Gastroesophageal sphincter (tissue), 4 donors: ENCODE measurements around the gene NCLN. TPM values are rescaled to one million over a fixed set of nuclear protein-coding genes. Genes with fewer than 3 reads are reported as not detected.

ENCODE experiments used
- ATAC-seq: fragments of 150-250 bp; one replicate; pipeline ENCODE4 v1.9.1; 2016; ENCODE audit warnings: mild to moderate bottlenecking, moderate library complexity
- H3K27ac ChIP-seq, 4 donors: fragments of 200-600 bp; sonication (generic) in 3 of 4; 1 replicate in 3 of 4; 2 replicates in 1 of 4; pipeline ENCODE4 v1.5.1; 2016 to 2019
- H3K27me3 ChIP-seq: fragments of 200-600 bp; sonication (generic); one replicate; pipeline ENCODE4 v1.5.1; 2019
- H3K36me3 ChIP-seq, 2 donors: fragments of 200-600 bp; sonication (generic); one replicate each; pipeline ENCODE4 v1.5.1; 2019; ENCODE audit warnings: control low read depth in 1 of 2
- H3K4me1 ChIP-seq, 3 donors: fragments of 200-600 bp; sonication (generic); 1 replicate in 2 of 3; 2 replicates in 1 of 3; pipeline ENCODE4 v1.5.1; 2016 to 2019; ENCODE audit warnings: control low read depth in 2 of 3
- H3K4me3 ChIP-seq, 2 donors: fragments of 200-600 bp; sonication (generic); one replicate each; pipeline ENCODE4 v1.5.1; 2019; ENCODE audit warnings: mild to moderate bottlenecking in 1 of 2, moderate library complexity in 1 of 2
- H3K9me3 ChIP-seq, 3 donors: fragments of 200-600 bp; sonication (generic); one replicate each; pipeline ENCODE4 v1.5.1; 2017 to 2019; ENCODE audit warnings: control low read depth in 2 of 3
- EP300 ChIP-seq: sonication (generic); formaldehyde crosslinking; IDR thresholded peaks from one replicate; pipeline ENCODE4 v1.6.1; 2017; ENCODE audit warnings: antibody characterized with exemption, mild to moderate bottlenecking
- POLR2A ChIP-seq, 2 donors: fragments of 450-650 bp; IDR thresholded peaks; one replicate each; pipeline ENCODE4 v1.6.1; 2017; ENCODE audit warnings: antibody characterized with exemption in 2 of 2, mild to moderate bottlenecking in 2 of 2, moderate library complexity in 1 of 2
- POLR2AphosphoS5 ChIP-seq: sonication (generic); formaldehyde crosslinking; IDR thresholded peaks from one replicate; pipeline ENCODE4 v1.6.1; 2017; ENCODE audit warnings: antibody characterized with exemption
- WGBS, 2 donors: methylation state at CpG; one replicate each; pipeline ENCODE4 v1.1.5; 2018; ENCODE audit warnings: low coverage in 1 of 2; 5-methylcytosine and 5-hydroxymethylcytosine counted together
- total RNA-seq, 4 donors: library from RNA; depleted of rRNA; stranded (reverse); fragments of >200 nt; gene quantifications; one replicate each; pipeline ENCODE4 v1.1.0, GENCODE V29; 2016
- TF ChIP-seq, protein P1 (sequence below), 4 experiments: fragments of 200-600 bp in 2 of 4; fragments of 450-650 bp in 2 of 4; sonication (generic) in 1 of 4; IDR thresholded peaks; one replicate each; pipeline ENCODE4 v1.5.1; 2017 to 2019; ENCODE audit warnings: antibody characterized with exemption in 4 of 4, mild to moderate bottlenecking in 2 of 4, moderate library complexity in 2 of 4

Gene NCLN
- total RNA-seq, 4 donors from 2014 or later: 18.0 to 42.3 (median 29.2) TPM

DNA sequence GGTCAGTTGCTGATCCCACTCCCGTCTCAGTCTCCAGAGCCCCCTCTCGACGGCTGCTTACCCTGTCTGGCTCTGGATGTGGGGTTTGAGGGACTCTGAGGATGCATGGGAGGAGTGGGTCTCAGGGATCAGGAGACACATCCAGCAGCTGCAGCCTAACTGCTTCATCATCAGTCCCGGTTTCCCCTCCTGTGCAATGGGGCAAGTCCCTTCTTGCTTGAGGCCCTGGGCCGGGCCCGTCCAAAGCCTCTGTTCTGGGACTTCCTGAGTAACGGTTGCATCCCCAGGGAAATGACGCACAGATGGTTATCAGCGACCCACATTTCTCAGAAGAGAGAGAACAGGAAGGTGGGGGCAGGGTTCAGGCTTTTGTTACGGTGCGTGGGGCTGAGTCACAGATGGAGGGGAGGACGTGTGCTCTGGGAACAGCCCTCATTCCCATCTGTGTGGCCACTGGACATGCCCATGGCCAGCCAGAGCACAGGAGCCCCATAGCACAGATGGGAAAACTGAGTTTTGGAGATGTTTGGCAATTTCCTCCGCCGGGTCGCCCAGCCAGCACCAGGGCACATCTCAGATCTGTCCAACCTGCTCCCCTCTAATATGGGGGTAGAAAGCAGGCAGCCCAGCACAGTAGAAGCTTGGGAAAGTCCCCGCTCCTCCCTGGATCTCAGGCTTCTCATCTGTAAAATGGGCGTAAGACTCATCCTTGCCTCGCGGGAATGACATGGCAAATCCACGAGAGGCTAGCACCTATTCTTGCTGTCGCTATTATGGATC lies 30.6 kb upstream of the NCLN start:
- Histone ChIP-seq H3K27me3 (peaks cover 38% of the 10 kb centered on the region), H3K9me3 (no peaks in the 10 kb centered on the region), H3K4me3 (no peak overlapping the region), H3K36me3 (no peaks in the 10 kb centered on the region), H3K4me1 (no peaks in the 10 kb centered on the region), H3K27ac (peak overlapping the region in 2 of 4 donors; percentile 31 to 45)
- WGBS, 2 donors: 86 to 92% methylated on average over 7 to 9 of the region's 21 CpGs
- peak; percentile 83 for ATAC-seq
- TF ChIP-seq POLR2AphosphoS5: peak; percentile 51
- TF ChIP-seq EP300: no peak

DNA sequence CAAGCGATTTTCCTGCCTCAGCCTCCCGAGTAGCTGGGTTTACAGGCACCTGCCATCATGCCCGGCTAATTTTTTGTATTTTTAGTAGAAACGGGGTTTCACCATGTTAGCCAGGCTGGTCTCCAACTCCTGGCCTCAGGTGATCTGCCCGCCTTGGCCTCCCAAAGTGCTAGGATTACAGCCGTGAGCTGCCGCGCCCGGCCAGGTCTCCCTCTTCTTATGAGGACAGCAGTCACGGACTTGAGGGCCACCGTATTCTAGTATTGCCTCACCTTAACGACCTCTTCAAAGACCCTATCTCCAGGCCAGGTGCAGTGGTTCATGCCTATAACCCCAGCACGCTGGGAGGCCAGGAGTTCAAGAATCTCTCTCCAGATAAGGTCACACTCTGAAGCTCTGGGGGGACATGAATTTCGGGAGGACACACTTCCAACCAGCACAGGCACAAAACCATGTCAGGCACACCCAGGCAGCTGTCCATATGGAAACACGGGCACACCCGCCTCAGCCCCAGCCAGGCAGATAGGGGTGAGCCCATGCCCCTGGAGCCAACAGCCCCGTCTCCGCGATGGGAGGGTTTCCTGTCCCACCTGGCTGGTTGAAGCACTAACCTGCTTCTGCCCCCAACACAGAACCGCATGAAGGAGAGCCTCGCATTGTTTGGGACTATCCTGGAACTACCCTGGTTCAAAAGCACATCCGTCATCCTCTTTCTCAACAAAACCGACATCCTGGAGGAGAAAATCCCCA lies 28.5 kb upstream of the NCLN start:
- Histone ChIP-seq H3K4me3 (no peak overlapping the region), H3K4me1 (no peaks in the 10 kb centered on the region), H3K27ac (no peak overlapping the region), H3K27me3 (peaks cover 20% of the 10 kb centered on the region), H3K36me3 (no peaks in the 10 kb centered on the region), H3K9me3 (no peaks in the 10 kb centered on the region)
- ATAC-seq: no peak
- WGBS, 2 donors: 38% methylated on average over 4 of the region's 23 CpGs; no CpG with 5 or more reads in 1 of the 2 donors
- TF ChIP-seq EP300 (no peak), POLR2A (IDR thresholded peaks at IDR 0.05) (no peak), POLR2AphosphoS5 (no peak)
- TF ChIP-seq, protein P1, sequence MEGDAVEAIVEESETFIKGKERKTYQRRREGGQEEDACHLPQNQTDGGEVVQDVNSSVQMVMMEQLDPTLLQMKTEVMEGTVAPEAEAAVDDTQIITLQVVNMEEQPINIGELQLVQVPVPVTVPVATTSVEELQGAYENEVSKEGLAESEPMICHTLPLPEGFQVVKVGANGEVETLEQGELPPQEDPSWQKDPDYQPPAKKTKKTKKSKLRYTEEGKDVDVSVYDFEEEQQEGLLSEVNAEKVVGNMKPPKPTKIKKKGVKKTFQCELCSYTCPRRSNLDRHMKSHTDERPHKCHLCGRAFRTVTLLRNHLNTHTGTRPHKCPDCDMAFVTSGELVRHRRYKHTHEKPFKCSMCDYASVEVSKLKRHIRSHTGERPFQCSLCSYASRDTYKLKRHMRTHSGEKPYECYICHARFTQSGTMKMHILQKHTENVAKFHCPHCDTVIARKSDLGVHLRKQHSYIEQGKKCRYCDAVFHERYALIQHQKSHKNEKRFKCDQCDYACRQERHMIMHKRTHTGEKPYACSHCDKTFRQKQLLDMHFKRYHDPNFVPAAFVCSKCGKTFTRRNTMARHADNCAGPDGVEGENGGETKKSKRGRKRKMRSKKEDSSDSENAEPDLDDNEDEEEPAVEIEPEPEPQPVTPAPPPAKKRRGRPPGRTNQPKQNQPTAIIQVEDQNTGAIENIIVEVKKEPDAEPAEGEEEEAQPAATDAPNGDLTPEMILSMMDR (IDR thresholded peaks at IDR 0.05): no peak

DNA sequence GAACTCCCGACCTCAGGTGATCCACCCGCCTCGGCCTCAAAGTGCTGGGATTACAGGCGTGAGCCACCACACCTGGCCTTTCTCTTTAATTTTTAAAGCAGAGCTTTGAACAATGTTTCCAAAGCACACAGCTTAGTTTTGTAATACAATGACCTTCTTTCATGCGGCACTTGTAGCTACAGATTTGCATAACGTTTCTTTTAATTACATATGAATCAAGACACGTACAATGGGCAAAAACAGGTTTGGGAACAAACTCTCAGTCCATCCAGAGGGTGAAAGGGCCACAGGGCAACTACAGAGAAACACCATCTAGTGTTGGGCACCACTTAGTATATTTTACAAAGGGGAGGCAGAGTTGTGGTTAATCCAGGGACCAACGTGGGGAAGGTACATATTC lies 26.2 kb upstream of the NCLN start:
- Histone ChIP-seq H3K9me3 (no peaks in the 10 kb centered on the region), H3K27me3 (peaks cover 25% of the 10 kb centered on the region), H3K4me3 (no peak overlapping the region), H3K27ac (no peak overlapping the region), H3K36me3 (no peaks in the 10 kb centered on the region), H3K4me1 (peaks cover 0 to 9% (median 0%) of the 10 kb centered on the region in 3 donors)
- ATAC-seq: no peak
- 44 to 58% methylated on average over 2 to 4 of the region's 8 CpGs for WGBS, 2 donors
- TF ChIP-seq POLR2A (IDR thresholded peaks at IDR 0.05) (no peak), POLR2AphosphoS5 (no peak), EP300 (no peak)
- TF ChIP-seq, protein P1 (IDR thresholded peaks at IDR 0.05): no peak

DNA sequence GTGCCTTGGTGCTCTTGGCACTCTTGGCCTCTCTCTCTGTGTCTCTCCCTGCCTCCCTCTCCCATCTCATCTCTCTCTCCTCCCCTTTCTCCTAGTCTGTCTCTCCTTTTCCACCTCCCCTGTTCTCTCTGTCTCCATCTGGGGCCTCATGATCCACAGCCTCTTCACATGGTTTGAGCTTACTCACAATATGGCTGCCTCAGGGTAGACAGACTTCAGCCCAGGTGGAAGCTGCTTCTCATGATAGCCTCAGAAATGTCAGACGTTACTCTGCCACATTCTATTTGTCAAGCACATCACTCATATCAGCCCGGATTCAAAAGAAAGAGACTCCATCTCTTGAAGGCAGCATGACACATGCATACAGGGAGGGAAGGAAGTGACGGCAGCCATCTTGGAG lies 25.5 kb upstream of the NCLN start:
- Histone ChIP-seq H3K27ac (no peak overlapping the region), H3K36me3 (no peaks in the 10 kb centered on the region), H3K4me3 (no peak overlapping the region), H3K27me3 (peaks cover 25% of the 10 kb centered on the region), H3K9me3 (no peaks in the 10 kb centered on the region), H3K4me1 (peaks cover 0 to 9% (median 0%) of the 10 kb centered on the region in 3 donors)
- no peak for TF ChIP-seq POLR2AphosphoS5
- no peak for ATAC-seq
- 64 to 81% methylated on average over 2 to 3 of the region's 3 CpGs for WGBS, 2 donors

DNA sequence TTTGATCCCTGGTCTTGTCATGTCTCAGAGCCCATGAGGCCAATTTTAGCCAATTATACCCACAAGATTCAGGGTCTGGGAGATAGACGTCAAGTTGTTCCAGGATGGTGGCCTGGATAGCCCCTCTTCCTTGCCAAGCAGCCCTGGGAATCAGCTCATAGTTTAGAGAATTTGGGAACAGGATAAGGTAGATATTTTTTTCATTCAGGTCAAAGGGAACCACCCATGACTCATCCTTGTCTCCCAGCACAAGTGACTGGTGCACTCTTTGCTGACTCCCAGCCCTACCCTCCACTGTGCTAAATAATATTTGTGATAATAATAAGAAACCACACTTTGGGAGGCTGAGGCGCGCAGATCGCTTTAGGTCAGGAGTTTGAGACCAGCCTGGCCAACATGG lies 24.3 kb upstream of the NCLN start:
- Histone ChIP-seq H3K27ac (no peak overlapping the region), H3K4me1 (peaks cover 0 to 9% (median 0%) of the 10 kb centered on the region in 3 donors), H3K9me3 (no peaks in the 10 kb centered on the region), H3K4me3 (no peak overlapping the region), H3K36me3 (no peaks in the 10 kb centered on the region), H3K27me3 (peaks cover 25% of the 10 kb centered on the region)
- no peak for ATAC-seq
- TF ChIP-seq POLR2AphosphoS5: no peak
- TF ChIP-seq EP300: no peak
- no peak for TF ChIP-seq POLR2A (IDR thresholded peaks at IDR 0.05)
- TF ChIP-seq, protein P1 (IDR thresholded peaks at IDR 0.05): no peak
- WGBS, 2 donors: 87 to 92% methylated on average over 3 to 4 of the region's 4 CpGs
